Mesenchymal stem cell (in vitro differentiated cells and primary cell): Measurements from ENCODE around the gene ALCAM.

Experiments used
- DNase-seq: peaks from one replicate; pipeline ENCODE4 v3.0.0-alpha.2; 2013
- H2AFZ ChIP-seq: one replicate; pipeline ENCODE4 v1.6.1; 2013; ENCODE audit warnings: low read depth, mild to moderate bottlenecking, control low read depth, inconsistent platforms, low read length, moderate library complexity
- H2AK5ac ChIP-seq: 2 replicates; pipeline ENCODE4 v1.6.1; 2013; ENCODE audit warnings: low read length, moderate library complexity, mild to moderate bottlenecking, inconsistent platforms; ENCODE audit not compliant: severe bottlenecking
- H2BK120ac ChIP-seq: one replicate; pipeline ENCODE4 v1.6.1; 2013; ENCODE audit warnings: low read depth, mild to moderate bottlenecking, inconsistent platforms, low read length, moderate library complexity
- H2BK12ac ChIP-seq, 2 experiments: one replicate each; pipeline ENCODE4 v1.6.1; 2013; ENCODE audit warnings: inconsistent platforms in 2 of 2, low read length in 2 of 2, mild to moderate bottlenecking in 2 of 2, moderate library complexity in 2 of 2, control low read depth in 1 of 2
- H2BK15ac ChIP-seq: one replicate; pipeline ENCODE4 v1.6.1; 2013; ENCODE audit warnings: mild to moderate bottlenecking, low read depth, inconsistent platforms; ENCODE audit not compliant: poor library complexity, severe bottlenecking
- H2BK5ac ChIP-seq: 2 replicates; pipeline ENCODE4 v1.6.1; 2013; ENCODE audit warnings: low read depth, mild to moderate bottlenecking, low read length, control low read depth, inconsistent platforms; ENCODE audit not compliant: poor library complexity, severe bottlenecking
- H3K14ac ChIP-seq, 2 experiments: one replicate each; pipeline ENCODE4 v1.6.1; 2013; ENCODE audit warnings: inconsistent platforms in 2 of 2, low read length in 2 of 2, control low read depth in 1 of 2, mild to moderate bottlenecking in 1 of 2, moderate library complexity in 1 of 2
- H3K18ac ChIP-seq, 2 experiments: one replicate each; pipeline ENCODE4 v1.6.1; 2013; ENCODE audit warnings: inconsistent platforms in 2 of 2, low read length in 2 of 2, control low read depth in 1 of 2, low read depth in 1 of 2, mild to moderate bottlenecking in 1 of 2
- H3K23ac ChIP-seq, 2 experiments: one replicate each; pipeline ENCODE4 v1.6.1; 2013; ENCODE audit warnings: inconsistent platforms in 2 of 2, low read length in 2 of 2, mild to moderate bottlenecking in 2 of 2, moderate library complexity in 2 of 2, control low read depth in 1 of 2
- H3K27ac ChIP-seq: 2 replicates; pipeline ENCODE4 v1.5.1; 2013; ENCODE audit warnings: mild to moderate bottlenecking, moderate library complexity, low read length, control low read depth, inconsistent platforms; ENCODE audit not compliant: poor library complexity, severe bottlenecking
- H3K27me3 ChIP-seq, 2 experiments: 2 replicates each; pipeline versions ENCODE4 v1.6.1 to v1.7.0; 2013; ENCODE audit warnings: low read length in 2 of 2, mild to moderate bottlenecking in 2 of 2, moderate library complexity in 2 of 2, control low read depth in 1 of 2, inconsistent platforms in 1 of 2; ENCODE audit not compliant: control insufficient read depth in 1 of 2, insufficient read depth in 1 of 2
- H3K36me3 ChIP-seq, 2 experiments: 2 replicates each; pipeline versions ENCODE4 v1.6.1 to v1.7.0; 2013; ENCODE audit warnings: low read length in 2 of 2, control low read depth in 1 of 2, inconsistent platforms in 1 of 2, low read depth in 1 of 2, mild to moderate bottlenecking in 1 of 2; ENCODE audit not compliant: insufficient read depth in 2 of 2, control insufficient read depth in 1 of 2
- H3K4ac ChIP-seq, 2 experiments: one replicate each; pipeline ENCODE4 v1.6.1; 2013; ENCODE audit warnings: inconsistent platforms in 2 of 2, low read length in 2 of 2, mild to moderate bottlenecking in 2 of 2, moderate library complexity in 2 of 2, control low read depth in 1 of 2, low read depth in 1 of 2
- H3K4me1 ChIP-seq: 2 replicates; pipeline ENCODE4 v1.6.1; 2013; ENCODE audit warnings: low read depth, low read length, control low read depth; ENCODE audit not compliant: control insufficient read depth, insufficient read depth
- H3K4me2 ChIP-seq: 2 replicates; pipeline ENCODE4 v1.6.1; 2013; ENCODE audit warnings: low read length, mild to moderate bottlenecking, inconsistent platforms; ENCODE audit not compliant: poor library complexity, severe bottlenecking
- H3K4me3 ChIP-seq, 2 experiments: 2 replicates each; pipeline versions ENCODE4 v1.5.1 to v1.7.0; 2013; ENCODE audit warnings: low read length in 2 of 2, mild to moderate bottlenecking in 2 of 2, control low read depth in 1 of 2, low read depth in 1 of 2; ENCODE audit not compliant: insufficient read depth in 1 of 2
- H3K79me1 ChIP-seq: replicated peaks from 2 replicates; pipeline ENCODE4 v1.6.1; 2013; ENCODE audit warnings: mild to moderate bottlenecking, control low read depth, low read length, inconsistent platforms; ENCODE audit not compliant: poor library complexity, severe bottlenecking
- H3K9ac ChIP-seq: 2 replicates; pipeline ENCODE4 v1.7.0; 2013; ENCODE audit warnings: mild to moderate bottlenecking, low read length, moderate library complexity
- H3K9me3 ChIP-seq: 2 replicates; pipeline ENCODE4 v1.7.0; 2013; ENCODE audit warnings: mild to moderate bottlenecking, low read length; ENCODE audit not compliant: control insufficient read depth
- H4K8ac ChIP-seq: one replicate; pipeline ENCODE4 v1.6.1; 2013; ENCODE audit warnings: inconsistent platforms, mild to moderate bottlenecking, low read length, moderate library complexity
- H4K91ac ChIP-seq: one replicate; pipeline ENCODE4 v1.6.1; 2013; ENCODE audit warnings: mild to moderate bottlenecking, low read length, inconsistent platforms
- WGBS: methylation state at CpG from one replicate; pipeline ENCODE4 v1.1.7; 2013; ENCODE audit warnings: mixed read lengths; 5-methylcytosine and 5-hydroxymethylcytosine counted together

The ALCAM gene

DNA sequence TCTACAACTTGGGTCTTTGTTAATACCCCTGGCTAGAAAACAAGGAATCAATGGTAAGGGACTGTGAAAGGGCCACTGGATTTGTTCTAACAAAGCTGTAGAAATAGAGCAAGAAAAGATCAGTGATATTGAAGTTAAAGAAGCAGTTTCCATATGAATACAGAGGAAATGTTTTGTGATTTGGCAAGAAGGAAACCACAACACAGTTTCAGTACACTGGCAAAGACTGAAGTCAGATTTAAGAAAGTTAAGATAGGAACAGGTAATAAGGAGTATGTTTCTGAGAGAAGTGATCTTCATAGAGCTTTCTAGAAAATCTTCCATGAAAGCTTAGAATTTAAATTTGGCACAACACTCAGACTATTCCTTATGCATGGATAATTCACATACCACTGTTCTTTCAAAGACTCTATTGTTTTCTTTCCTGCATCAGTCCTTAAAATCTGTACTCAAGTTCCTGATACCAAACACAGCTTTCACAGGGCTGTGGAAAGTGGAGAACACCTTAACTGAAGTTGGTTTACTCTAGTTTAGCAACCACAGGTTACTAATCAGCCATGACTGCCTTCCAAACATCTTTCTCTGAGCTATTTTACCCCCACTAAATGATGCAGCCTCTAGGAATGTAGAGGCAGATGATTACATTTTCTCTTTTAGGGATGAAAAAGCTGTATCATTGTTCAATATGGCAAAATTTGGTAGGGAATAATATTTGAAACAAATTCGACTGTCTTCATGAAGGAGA lies 32.4 kb upstream of the ALCAM start:
- H2BK5ac ChIP-seq: no peak overlapping the region
- no peaks in the 10 kb centered on the region for H3K36me3 ChIP-seq
- no peak overlapping the region for H2BK120ac ChIP-seq
- no peak overlapping the region for H2BK12ac ChIP-seq
- H3K14ac ChIP-seq: no peak overlapping the region
- DNase-seq: no peak
- H2AFZ ChIP-seq: no peak overlapping the region
- H3K9ac ChIP-seq: no peak overlapping the region
- no peak overlapping the region for H2AK5ac ChIP-seq
- no peak overlapping the region for H3K27ac ChIP-seq
- H3K23ac ChIP-seq: no peak overlapping the region
- WGBS: no CpG with 5 or more reads among the region's 1 CpG
- peaks cover 8% of the 10 kb centered on the region for H3K9me3 ChIP-seq
- no peak overlapping the region for H3K18ac ChIP-seq
- no peak overlapping the region for H4K8ac ChIP-seq
- no peaks in the 10 kb centered on the region for H3K27me3 ChIP-seq
- no peak overlapping the region for H3K4me3 ChIP-seq
- H2BK15ac ChIP-seq: no peak overlapping the region
- no peak overlapping the region for H3K4ac ChIP-seq
- H4K91ac ChIP-seq: no peak overlapping the region
- no peak overlapping the region for H3K4me2 ChIP-seq
- no peaks in the 10 kb centered on the region for H3K79me1 ChIP-seq
- H3K4me1 ChIP-seq: no peaks in the 10 kb centered on the region

DNA sequence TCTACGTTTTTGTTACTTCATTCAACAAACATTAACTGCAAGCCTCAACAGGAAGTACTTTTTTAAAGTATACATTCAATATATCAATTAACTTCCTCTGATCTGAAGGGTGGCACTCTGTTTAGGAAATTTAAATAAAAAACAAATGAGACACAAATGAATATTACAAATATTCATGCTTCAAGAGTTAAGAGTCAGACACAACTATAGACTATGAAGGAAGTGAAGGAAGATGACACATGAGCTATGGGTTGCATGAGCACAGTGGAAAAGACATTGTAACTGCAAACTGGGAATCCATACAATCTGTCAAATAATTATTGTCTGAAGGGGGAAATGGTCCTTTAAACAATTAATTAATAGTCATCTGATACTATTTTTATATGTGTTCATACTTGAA lies 26.8 kb upstream of the ALCAM start:
- no peak overlapping the region for H2AFZ ChIP-seq
- H4K8ac ChIP-seq: no peak overlapping the region
- no peak overlapping the region for H3K14ac ChIP-seq
- no peak overlapping the region for H3K27ac ChIP-seq
- H3K23ac ChIP-seq: no peak overlapping the region
- H3K9ac ChIP-seq: no peak overlapping the region
- H3K9me3 ChIP-seq: no peaks in the 10 kb centered on the region
- H3K4me2 ChIP-seq: no peak overlapping the region
- H3K4me3 ChIP-seq: no peak overlapping the region
- no peaks in the 10 kb centered on the region for H3K27me3 ChIP-seq
- no peaks in the 10 kb centered on the region for H3K36me3 ChIP-seq
- H4K91ac ChIP-seq: no peak overlapping the region
- no CpG with 5 or more reads among the region's 1 CpG for WGBS
- H2BK120ac ChIP-seq: no peak overlapping the region
- H3K4ac ChIP-seq: no peak overlapping the region
- H2BK5ac ChIP-seq: no peak overlapping the region
- no peaks in the 10 kb centered on the region for H3K4me1 ChIP-seq
- no peak overlapping the region for H2BK12ac ChIP-seq
- no peak overlapping the region for H2AK5ac ChIP-seq
- no peak overlapping the region for H3K18ac ChIP-seq
- H3K79me1 ChIP-seq: no peaks in the 10 kb centered on the region
- no peak overlapping the region for H2BK15ac ChIP-seq
- no peak for DNase-seq

DNA sequence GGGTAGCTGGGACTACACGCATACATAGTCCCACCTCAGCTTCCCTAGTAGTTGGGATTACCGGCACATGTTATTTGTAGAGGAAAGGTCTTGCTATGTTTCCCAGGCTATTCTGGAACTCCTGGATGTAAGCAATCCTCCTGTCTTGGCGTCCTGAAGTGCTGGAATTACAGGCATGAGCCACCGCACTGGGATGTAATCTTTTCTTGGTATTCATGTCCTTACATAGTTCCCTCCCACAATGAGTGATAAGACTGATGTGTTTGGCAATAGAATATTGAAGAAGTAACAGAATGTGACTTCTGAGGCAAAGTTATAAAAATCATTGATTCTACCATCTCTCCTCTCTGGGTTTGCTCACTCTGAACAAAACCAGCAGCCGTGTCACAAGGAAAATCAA lies 22.7 kb upstream of the ALCAM start:
- Histone ChIP-seq H3K4me1 (no peaks in the 10 kb centered on the region), H2BK120ac (no peak overlapping the region), H2BK5ac (no peak overlapping the region), H3K9ac (no peak overlapping the region), H3K36me3 (no peaks in the 10 kb centered on the region), H4K8ac (no peak overlapping the region), H3K27ac (no peak overlapping the region), H3K27me3 (no peaks in the 10 kb centered on the region), H2BK12ac (no peak overlapping the region), H3K23ac (no peak overlapping the region), H2AFZ (no peak overlapping the region), H2AK5ac (no peak overlapping the region), H3K4me2 (no peak overlapping the region), H2BK15ac (no peak overlapping the region), H3K4ac (no peak overlapping the region), H3K4me3 (no peak overlapping the region), H3K9me3 (no peaks in the 10 kb centered on the region), H3K79me1 (no peaks in the 10 kb centered on the region), H3K18ac (no peak overlapping the region), H3K14ac (no peak overlapping the region), H4K91ac (no peak overlapping the region)
- 85% methylated on average over 5 of the region's 5 CpGs for WGBS
- DNase-seq: no peak

- no peak overlapping the region for H4K91ac ChIP-seq
- WGBS: 91% methylated on average over 5 of the region's 5 CpGs
- no peaks in the 10 kb centered on the region for H3K4me1 ChIP-seq
Observed at GRCh38 chr3:105345156-105345555, 21.6 kb upstream of the ALCAM start.

More at GRCh38 chr3:105345156-105345555, 21.6 kb upstream of the ALCAM start:
- no peak overlapping the region for H2BK5ac ChIP-seq
- H2BK12ac ChIP-seq: no peak overlapping the region
- no peak overlapping the region for H3K4ac ChIP-seq
- no peak overlapping the region for H3K23ac ChIP-seq
- H3K36me3 ChIP-seq: no peaks in the 10 kb centered on the region
- DNase-seq: no peak
- no peak overlapping the region for H3K14ac ChIP-seq
- H2AFZ ChIP-seq: no peak overlapping the region
- H3K18ac ChIP-seq: no peak overlapping the region
- H4K8ac ChIP-seq: no peak overlapping the region
- H3K9me3 ChIP-seq: no peaks in the 10 kb centered on the region
- H2BK15ac ChIP-seq: no peak overlapping the region
- H3K27ac ChIP-seq: no peak overlapping the region
- no peak overlapping the region for H3K9ac ChIP-seq
- no peaks in the 10 kb centered on the region for H3K79me1 ChIP-seq
- H2BK120ac ChIP-seq: no peak overlapping the region
- no peaks in the 10 kb centered on the region for H3K27me3 ChIP-seq
- no peak overlapping the region for H2AK5ac ChIP-seq
- no peak overlapping the region for H3K4me3 ChIP-seq
- no peak overlapping the region for H3K4me2 ChIP-seq
